Subcutaneous abdominal adipose tissue (tissue), 5 donors: ENCODE measurements around the gene PHTF2.
"Not testable (repeated sequence)": the region's sequence is repeated elsewhere in the genome, so short reads cannot be mapped to it uniquely, and the experiment has no call there.

Experiments used
- H3K27ac ChIP-seq: one replicate; pipeline ENCODE4 v1.7.0; 2013; ENCODE audit warnings: low read depth, mild to moderate bottlenecking, inconsistent platforms, low read length, moderate library complexity
- H3K27me3 ChIP-seq, 5 donors: one replicate each; pipeline ENCODE4 v1.7.0; 2013; ENCODE audit warnings: low read length in 5 of 5, inconsistent platforms in 1 of 5; ENCODE audit not compliant: control insufficient read depth in 5 of 5, insufficient read depth in 4 of 5
- H3K36me3 ChIP-seq, 5 donors: one replicate each; pipeline ENCODE4 v1.7.0; 2013; ENCODE audit warnings: low read length in 5 of 5; ENCODE audit not compliant: control insufficient read depth in 5 of 5, insufficient read depth in 5 of 5
- H3K4me1 ChIP-seq, 5 donors: one replicate each; pipeline ENCODE4 v1.7.0; 2013; ENCODE audit warnings: low read length in 5 of 5, mild to moderate bottlenecking in 3 of 5, moderate library complexity in 1 of 5; ENCODE audit not compliant: control insufficient read depth in 5 of 5, insufficient read depth in 5 of 5
- H3K4me3 ChIP-seq, 5 donors: one replicate each; pipeline ENCODE4 v1.7.0; 2013; ENCODE audit warnings: low read length in 5 of 5, low read depth in 1 of 5
- H3K9ac ChIP-seq, 5 donors: one replicate each; pipeline ENCODE4 v1.7.0; 2013; ENCODE audit warnings: low read length in 5 of 5, mild to moderate bottlenecking in 4 of 5, moderate library complexity in 3 of 5
- H3K9me3 ChIP-seq, 5 donors: one replicate each; pipeline ENCODE4 v1.7.0; 2013; ENCODE audit warnings: low read length in 5 of 5; ENCODE audit not compliant: control insufficient read depth in 5 of 5
- donor health status: healthy.
- donor health status: healthy.
- donor health status: healthy.
- donor health status: healthy.
- donor health status: healthy.

PHTF2 gene

GRCh38 chr7:77824636-77825035 lies 26.1 kb downstream of the PHTF2 start:
- no peak overlapping the region for H3K9ac ChIP-seq
- H3K27me3 ChIP-seq = no peaks in the 10 kb centered on the region
- H3K4me1 ChIP-seq = no peaks in the 10 kb centered on the region
- H3K27ac ChIP-seq = no peak overlapping the region
- H3K36me3 ChIP-seq = peaks cover 0 to 5% (median 0%) of the 10 kb centered on the region in 5 donors
- peaks cover 10 to 39% (median 31%) of the 10 kb centered on the region in 5 donors for H3K9me3 ChIP-seq
- no peak overlapping the region for H3K4me3 ChIP-seq

- no peak overlapping the region for H3K27ac ChIP-seq
- no peaks in the 10 kb centered on the region for H3K4me1 ChIP-seq
- no peak overlapping the region for H3K9ac ChIP-seq
- H3K27me3 ChIP-seq = no peaks in the 10 kb centered on the region
- H3K9me3 ChIP-seq = peaks cover 10 to 36% (median 28%) of the 10 kb centered on the region in 5 donors
- H3K4me3 ChIP-seq = no peak overlapping the region
- peaks cover 0 to 4% (median 0%) of the 10 kb centered on the region in 5 donors for H3K36me3 ChIP-seq
Observed at GRCh38 chr7:77825131-77825530, 26.6 kb downstream of the PHTF2 start.

GRCh38 chr7:77826300-77826699 lies 27.7 kb downstream of the PHTF2 start:
- no peak overlapping the region for H3K27ac ChIP-seq
- no peak overlapping the region for H3K4me3 ChIP-seq
- no peak overlapping the region for H3K9ac ChIP-seq
- peaks cover 2 to 25% (median 19%) of the 10 kb centered on the region in 5 donors for H3K9me3 ChIP-seq
- no peaks in the 10 kb centered on the region for H3K36me3 ChIP-seq
- H3K4me1 ChIP-seq = no peaks in the 10 kb centered on the region
- H3K27me3 ChIP-seq = no peaks in the 10 kb centered on the region

- no peaks in the 10 kb centered on the region for H3K36me3 ChIP-seq
- H3K27me3 ChIP-seq = no peaks in the 10 kb centered on the region
- H3K9me3 ChIP-seq = peaks cover 0 to 12% (median 6%) of the 10 kb centered on the region in 5 donors
- H3K9ac ChIP-seq = no peak overlapping the region
- no peaks in the 10 kb centered on the region for H3K4me1 ChIP-seq
- H3K4me3 ChIP-seq = no peak overlapping the region
- no peak overlapping the region for H3K27ac ChIP-seq
Observed at GRCh38 chr7:77827999-77828398, 29.4 kb downstream of the PHTF2 start.

GRCh38 chr7:77830649-77831355 lies 32.2 kb downstream of the PHTF2 start:
- Histone ChIP-seq H3K36me3 (no peaks in the 10 kb centered on the region), H3K27me3 (no peaks in the 10 kb centered on the region), H3K4me1 (no peaks in the 10 kb centered on the region), H3K27ac (no peak overlapping the region), H3K9ac (no peak overlapping the region), H3K9me3 (peaks cover 0 to 9% (median 6%) of the 10 kb centered on the region in 5 donors), H3K4me3 (no peak overlapping the region)

GRCh38 chr7:77831481-77831880 lies 32.9 kb downstream of the PHTF2 start:
- Histone ChIP-seq H3K4me3 (no peak overlapping the region), H3K36me3 (no peaks in the 10 kb centered on the region), H3K27ac (no peak overlapping the region), H3K27me3 (no peaks in the 10 kb centered on the region), H3K9me3 (peaks cover 0 to 2% (median 2%) of the 10 kb centered on the region in 5 donors), H3K4me1 (no peaks in the 10 kb centered on the region), H3K9ac (no peak overlapping the region)

- H3K4me3 ChIP-seq = no peak overlapping the region
- H3K4me1 ChIP-seq = no peaks in the 10 kb centered on the region
- H3K36me3 ChIP-seq = no peaks in the 10 kb centered on the region
- no peak overlapping the region for H3K27ac ChIP-seq
- H3K27me3 ChIP-seq = no peaks in the 10 kb centered on the region
- no peak overlapping the region for H3K9ac ChIP-seq
- no peaks in the 10 kb centered on the region for H3K9me3 ChIP-seq
Observed at GRCh38 chr7:77831953-77832352, 33.4 kb downstream of the PHTF2 start.

- Histone ChIP-seq H3K27ac (no peak overlapping the region), H3K36me3 (no peaks in the 10 kb centered on the region), H3K9me3 (no peaks in the 10 kb centered on the region), H3K27me3 (no peaks in the 10 kb centered on the region), H3K9ac (no peak overlapping the region), H3K4me3 (no peak overlapping the region), H3K4me1 (no peaks in the 10 kb centered on the region)
Observed at GRCh38 chr7:77833136-77833535, 34.6 kb downstream of the PHTF2 start.

GRCh38 chr7:77836425-77836824 lies 37.9 kb downstream of the PHTF2 start:
- not testable (repeated sequence) for H3K4me3 ChIP-seq, H3K9me3 ChIP-seq, H3K27ac ChIP-seq, H3K4me1 ChIP-seq, H3K36me3 ChIP-seq, H3K27me3 ChIP-seq, H3K9ac ChIP-seq

GRCh38 chr7:77837275-77837674 lies 38.7 kb downstream of the PHTF2 start:
- no peaks in the 10 kb centered on the region for H3K9me3 ChIP-seq
- no peaks in the 10 kb centered on the region for H3K36me3 ChIP-seq
- no peaks in the 10 kb centered on the region for H3K27me3 ChIP-seq
- no peak overlapping the region for H3K9ac ChIP-seq
- H3K4me3 ChIP-seq = no peak overlapping the region
- no peak overlapping the region for H3K27ac ChIP-seq
- no peaks in the 10 kb centered on the region for H3K4me1 ChIP-seq
